Upper lobe of left lung (tissue), 4 donors: ENCODE data around the gene MBP.

Experiments used
- CTCF ChIP-seq, 6 experiments: fragments of 450-650 bp in 4 of 6; fragments of 200-600 bp in 2 of 6; sonication (generic) in 2 of 6; IDR thresholded peaks; one replicate each; pipeline ENCODE4 v1.5.1; 2016 to 2019; ENCODE audit warnings: antibody characterized with exemption in 6 of 6
- POLR2AphosphoS5 ChIP-seq, 2 donors: sonication (generic); formaldehyde crosslinking; IDR thresholded peaks; one replicate each; pipeline ENCODE4 v1.5.1; 2017; ENCODE audit warnings: antibody characterized with exemption in 2 of 2

GRCh38 chr18:76977108-76977621 lies 155.4 kb downstream of the MBP start:
- TF ChIP-seq POLR2AphosphoS5 (IDR thresholded peaks at IDR 0.05) = no peak
- no peak for TF ChIP-seq CTCF (IDR thresholded peaks at IDR 0.05)
